ENCODE data around the gene EFNA3. TPM values are rescaled to one million over a fixed set of nuclear protein-coding genes. Genes with fewer than 3 reads are reported as not detected.

Gene EFNA3
- total RNA-seq, 1 experiment from 2014 or later: 12.5 TPM

- Mint-ChIP-seq H3K4me3 (no peak overlapping the region), H3K9me3 (no peaks in the 10 kb centered on the region), H3K27me3 (ENCODE audit: low read depth) (peaks cover 14% of the 10 kb centered on the region), H3K27ac (no peak overlapping the region), H3K4me1 (peaks cover 4% of the 10 kb centered on the region; the same call in 1 of the 2 replicates), H3K36me3 (no peaks in the 10 kb centered on the region)
- 0 out of 2 replicates have a peak, but pooled peaks have one; percentile 16 for TF ChIP-seq GABPB1 (CRISPR knock-in tag; IDR thresholded peaks at IDR 0.05)
- TF ChIP-seq ZNF317 (CRISPR knock-in tag; IDR thresholded peaks at IDR 0.05; ENCODE audit: borderline replicate concordance, low read depth): no peak
- TF ChIP-seq TCF7 (CRISPR knock-in tag; IDR thresholded peaks at IDR 0.05; ENCODE audit: low read depth): no peak
- TF ChIP-seq, protein P1, sequence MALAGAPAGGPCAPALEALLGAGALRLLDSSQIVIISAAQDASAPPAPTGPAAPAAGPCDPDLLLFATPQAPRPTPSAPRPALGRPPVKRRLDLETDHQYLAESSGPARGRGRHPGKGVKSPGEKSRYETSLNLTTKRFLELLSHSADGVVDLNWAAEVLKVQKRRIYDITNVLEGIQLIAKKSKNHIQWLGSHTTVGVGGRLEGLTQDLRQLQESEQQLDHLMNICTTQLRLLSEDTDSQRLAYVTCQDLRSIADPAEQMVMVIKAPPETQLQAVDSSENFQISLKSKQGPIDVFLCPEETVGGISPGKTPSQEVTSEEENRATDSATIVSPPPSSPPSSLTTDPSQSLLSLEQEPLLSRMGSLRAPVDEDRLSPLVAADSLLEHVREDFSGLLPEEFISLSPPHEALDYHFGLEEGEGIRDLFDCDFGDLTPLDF (CRISPR knock-in tag; IDR thresholded peaks at IDR 0.05): no peak
- ChIA-PET CTCF (interaction anchor here (0.8 to 3.2 kb wide), 7 partner anchors 9 to 65 kb away, joined by 3 to 25 read pairs (median 5); partner anchors contain the start of gene KRTCAP2), POLR2A (no interaction called here)
- no peak for ATAC-seq
- DNase-seq (ENCODE audit: low spot score): no peak
Observed at GRCh38 chr1:155107309-155108264, 28.9 kb downstream of the EFNA3 start.

DNA sequence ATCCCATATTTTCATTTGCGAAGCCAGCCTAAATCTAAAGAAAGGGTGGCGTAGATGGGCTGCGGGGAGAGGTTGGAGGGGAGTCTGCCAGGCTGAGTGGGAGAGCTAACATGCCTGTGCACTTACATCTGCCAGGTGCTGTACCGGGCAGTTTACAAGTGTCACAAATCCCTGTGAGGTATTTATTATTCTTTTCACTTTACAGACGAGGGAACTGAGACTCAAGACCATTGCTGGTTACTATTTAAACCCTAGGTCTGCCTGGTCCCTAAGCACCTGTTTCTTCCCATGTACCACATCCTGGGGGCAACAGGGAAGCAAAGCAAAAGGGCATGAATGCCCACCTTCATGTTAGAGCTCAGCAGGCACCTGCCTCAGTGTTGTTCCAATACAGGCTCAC, 29.7 kb downstream of the EFNA3 start:
- TF ChIP-seq SMAD4 (CRISPR knock-in tag; IDR thresholded peaks at IDR 0.05): no peak
- TF ChIP-seq ARID4B (CRISPR knock-in tag; IDR thresholded peaks at IDR 0.05; ENCODE audit: borderline replicate concordance): no peak
- no peak for TF ChIP-seq CBFB (CRISPR knock-in tag; IDR thresholded peaks at IDR 0.05; ENCODE audit: low read depth)
- no peak for TF ChIP-seq NFE2L1 (CRISPR knock-in tag; IDR thresholded peaks at IDR 0.05)
- TF ChIP-seq STAT6 (CRISPR knock-in tag; conservative IDR thresholded peaks at IDR 0.05; ENCODE audit: low read depth): no peak
- no peak for TF ChIP-seq NFATC4 (CRISPR knock-in tag; IDR thresholded peaks at IDR 0.05)
- TF ChIP-seq MXD4 (CRISPR knock-in tag; IDR thresholded peaks at IDR 0.05; ENCODE audit: borderline replicate concordance): no peak
- TF ChIP-seq MYBL2 (CRISPR knock-in tag; IDR thresholded peaks at IDR 0.05): no peak
- TF ChIP-seq ZNF232 (CRISPR knock-in tag; IDR thresholded peaks at IDR 0.05): no peak
- TF ChIP-seq, protein P2, sequence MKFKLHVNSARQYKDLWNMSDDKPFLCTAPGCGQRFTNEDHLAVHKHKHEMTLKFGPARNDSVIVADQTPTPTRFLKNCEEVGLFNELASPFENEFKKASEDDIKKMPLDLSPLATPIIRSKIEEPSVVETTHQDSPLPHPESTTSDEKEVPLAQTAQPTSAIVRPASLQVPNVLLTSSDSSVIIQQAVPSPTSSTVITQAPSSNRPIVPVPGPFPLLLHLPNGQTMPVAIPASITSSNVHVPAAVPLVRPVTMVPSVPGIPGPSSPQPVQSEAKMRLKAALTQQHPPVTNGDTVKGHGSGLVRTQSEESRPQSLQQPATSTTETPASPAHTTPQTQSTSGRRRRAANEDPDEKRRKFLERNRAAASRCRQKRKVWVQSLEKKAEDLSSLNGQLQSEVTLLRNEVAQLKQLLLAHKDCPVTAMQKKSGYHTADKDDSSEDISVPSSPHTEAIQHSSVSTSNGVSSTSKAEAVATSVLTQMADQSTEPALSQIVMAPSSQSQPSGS (CRISPR knock-in tag; IDR thresholded peaks at IDR 0.05; ENCODE audit: borderline replicate concordance, low read depth): no peak
- TF ChIP-seq, protein P3, sequence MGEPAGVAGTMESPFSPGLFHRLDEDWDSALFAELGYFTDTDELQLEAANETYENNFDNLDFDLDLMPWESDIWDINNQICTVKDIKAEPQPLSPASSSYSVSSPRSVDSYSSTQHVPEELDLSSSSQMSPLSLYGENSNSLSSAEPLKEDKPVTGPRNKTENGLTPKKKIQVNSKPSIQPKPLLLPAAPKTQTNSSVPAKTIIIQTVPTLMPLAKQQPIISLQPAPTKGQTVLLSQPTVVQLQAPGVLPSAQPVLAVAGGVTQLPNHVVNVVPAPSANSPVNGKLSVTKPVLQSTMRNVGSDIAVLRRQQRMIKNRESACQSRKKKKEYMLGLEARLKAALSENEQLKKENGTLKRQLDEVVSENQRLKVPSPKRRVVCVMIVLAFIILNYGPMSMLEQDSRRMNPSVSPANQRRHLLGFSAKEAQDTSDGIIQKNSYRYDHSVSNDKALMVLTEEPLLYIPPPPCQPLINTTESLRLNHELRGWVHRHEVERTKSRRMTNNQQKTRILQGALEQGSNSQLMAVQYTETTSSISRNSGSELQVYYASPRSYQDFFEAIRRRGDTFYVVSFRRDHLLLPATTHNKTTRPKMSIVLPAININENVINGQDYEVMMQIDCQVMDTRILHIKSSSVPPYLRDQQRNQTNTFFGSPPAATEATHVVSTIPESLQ (CRISPR knock-in tag; IDR thresholded peaks at IDR 0.05): no peak
- H3K27me3 Mint-ChIP-seq (ENCODE audit: low read depth): peaks cover 14% of the 10 kb centered on the region
- H3K9me3 Mint-ChIP-seq: no peaks in the 10 kb centered on the region
- ATAC-seq (no peak), DNase-seq (ENCODE audit: low spot score) (no peak)
- peaks cover 4% of the 10 kb centered on the region; the same call in 1 of the 2 replicates for H3K4me1 Mint-ChIP-seq
- H3K27ac Mint-ChIP-seq: no peak overlapping the region
- no peak overlapping the region for H3K4me3 Mint-ChIP-seq
- no peaks in the 10 kb centered on the region for H3K36me3 Mint-ChIP-seq
- ChIA-PET CTCF (interaction anchor here (0.8 to 3.2 kb wide), 4 partner anchors 9 to 59 kb away, joined by 3 to 25 read pairs (median 10); no protein-coding TSS in a partner anchor), POLR2A (no interaction called here)
